ENCODE data around the gene PBXIP1.
"Not testable (repeated sequence)": the region's sequence is repeated elsewhere in the genome, so short reads cannot be mapped to it uniquely, and the experiment has no call there.

Gene PBXIP1

DNA sequence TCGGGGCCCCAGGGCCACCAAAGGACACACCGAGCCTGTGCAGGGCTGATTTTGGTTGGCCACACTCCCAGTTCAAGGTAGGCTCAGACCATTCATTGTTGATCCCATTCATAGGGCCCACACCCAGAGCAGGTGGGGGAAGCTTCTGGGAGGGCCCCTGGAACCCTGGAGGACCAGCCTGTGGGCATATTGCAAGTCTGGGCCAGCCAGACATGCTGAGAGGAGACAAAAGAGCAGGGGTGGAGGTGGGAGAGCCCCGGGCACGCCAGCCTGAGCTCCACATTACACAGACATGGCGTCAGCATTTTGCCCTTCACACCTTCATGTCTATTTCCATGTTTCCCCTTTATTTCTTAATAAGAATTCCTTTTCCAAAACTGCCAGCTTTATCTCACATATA is 45.0 kb downstream of the PBXIP1 start:
- Mint-ChIP-seq H3K36me3 (peaks cover 3% of the 10 kb centered on the region), H3K27ac (no peak overlapping the region), H3K4me1 (no peaks in the 10 kb centered on the region), H3K9me3 (no peaks in the 10 kb centered on the region), H3K27me3 (peaks cover 5% of the 10 kb centered on the region), H3K4me3 (no peak overlapping the region)
- CTCF ChIA-PET: interaction anchor here (1.1 kb wide), 1 partner anchor 26 kb away, joined by 3 read pairs; the partner anchor contains the start of gene PMVK
- no peak for DNase-seq

DNA sequence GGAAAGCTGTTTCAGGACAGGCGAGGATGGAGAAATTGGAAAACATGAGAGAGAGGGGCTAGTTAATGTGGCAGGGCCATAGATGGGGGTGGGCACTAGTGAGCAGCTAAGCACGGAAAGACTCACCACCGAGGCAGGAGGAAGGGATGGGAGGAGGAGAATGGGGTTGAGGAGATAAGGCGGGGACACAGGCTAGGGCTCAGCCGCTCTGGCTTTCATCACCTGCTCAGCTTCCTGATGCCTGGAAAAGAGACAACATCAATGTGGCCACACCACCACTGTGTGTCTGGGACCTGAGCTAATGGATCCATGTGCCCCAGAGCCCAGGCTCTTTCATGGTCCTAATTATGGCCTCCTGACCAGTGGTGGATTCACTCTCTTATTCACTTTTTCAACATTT is 47.0 kb downstream of the PBXIP1 start:
- Mint-ChIP-seq H3K27me3 (peaks cover 5% of the 10 kb centered on the region), H3K36me3 (no peaks in the 10 kb centered on the region), H3K9me3 (no peaks in the 10 kb centered on the region), H3K4me1 (no peaks in the 10 kb centered on the region), H3K27ac (no peak overlapping the region), H3K4me3 (no peak overlapping the region)
- no peak for DNase-seq
- CTCF ChIA-PET: interaction anchor here (1.5 kb wide), 1 partner anchor 18 kb away, joined by 3 read pairs; no protein-coding TSS in a partner anchor

DNA sequence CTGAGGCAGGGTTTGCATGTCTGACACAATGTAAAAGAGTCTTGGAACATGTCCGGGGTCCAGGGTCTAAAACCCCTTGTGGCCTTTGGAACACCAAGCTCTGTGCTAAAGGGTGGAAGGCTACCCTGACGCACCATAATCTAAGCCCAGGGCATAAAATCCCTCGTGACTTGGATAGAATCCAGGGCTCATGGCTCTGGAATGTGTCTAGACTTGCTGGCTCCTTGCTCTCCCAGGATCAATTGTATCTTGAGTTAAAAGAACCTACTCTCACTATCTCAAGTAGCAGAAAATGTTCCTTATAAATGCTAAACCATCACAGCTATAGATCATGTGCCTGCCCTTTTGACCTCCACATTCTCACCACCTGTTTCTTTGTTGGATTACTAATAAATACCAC is 47.8 kb downstream of the PBXIP1 start:
- not testable (repeated sequence) for H3K27me3 Mint-ChIP-seq, H3K9me3 Mint-ChIP-seq, H3K4me1 Mint-ChIP-seq, H3K4me3 Mint-ChIP-seq, DNase-seq, H3K36me3 Mint-ChIP-seq, H3K27ac Mint-ChIP-seq
- CTCF ChIA-PET: interaction anchor here (1.5 kb wide), 1 partner anchor 17 kb away, joined by 3 read pairs; no protein-coding TSS in a partner anchor

DNA sequence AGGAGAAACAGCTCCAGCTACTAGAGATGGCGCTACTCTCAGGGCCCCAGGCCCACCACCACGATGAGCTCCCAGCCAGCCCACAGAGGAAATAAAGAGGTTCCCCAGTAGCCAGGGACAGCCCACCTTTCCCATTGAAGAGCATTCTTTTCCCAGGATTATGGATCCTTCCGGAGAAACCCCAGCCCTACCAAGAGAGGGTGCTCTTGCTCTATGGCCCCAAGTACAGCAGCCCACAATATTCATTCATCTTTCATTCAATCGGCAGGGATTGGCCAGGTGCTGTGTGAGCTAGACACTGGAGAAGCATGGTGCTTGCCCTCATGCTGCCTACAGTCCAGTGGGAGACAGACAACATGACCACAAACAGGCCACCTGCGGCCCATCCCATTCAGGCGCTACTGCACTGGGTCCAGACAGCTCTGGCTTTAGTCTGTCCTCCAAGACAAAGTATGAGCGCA is 49.2 kb downstream of the PBXIP1 start:
- Mint-ChIP-seq H3K36me3 (no peaks in the 10 kb centered on the region), H3K4me1 (no peaks in the 10 kb centered on the region), H3K27ac (no peak overlapping the region), H3K9me3 (no peaks in the 10 kb centered on the region), H3K27me3 (peaks cover 5% of the 10 kb centered on the region), H3K4me3 (no peak overlapping the region)
- no peak for DNase-seq
- CTCF ChIA-PET: interaction anchor here (0.6 to 1.9 kb wide), 8 partner anchors 15 to 135 kb away, joined by 3 to 5 read pairs (median 4); no protein-coding TSS in a partner anchor

DNA sequence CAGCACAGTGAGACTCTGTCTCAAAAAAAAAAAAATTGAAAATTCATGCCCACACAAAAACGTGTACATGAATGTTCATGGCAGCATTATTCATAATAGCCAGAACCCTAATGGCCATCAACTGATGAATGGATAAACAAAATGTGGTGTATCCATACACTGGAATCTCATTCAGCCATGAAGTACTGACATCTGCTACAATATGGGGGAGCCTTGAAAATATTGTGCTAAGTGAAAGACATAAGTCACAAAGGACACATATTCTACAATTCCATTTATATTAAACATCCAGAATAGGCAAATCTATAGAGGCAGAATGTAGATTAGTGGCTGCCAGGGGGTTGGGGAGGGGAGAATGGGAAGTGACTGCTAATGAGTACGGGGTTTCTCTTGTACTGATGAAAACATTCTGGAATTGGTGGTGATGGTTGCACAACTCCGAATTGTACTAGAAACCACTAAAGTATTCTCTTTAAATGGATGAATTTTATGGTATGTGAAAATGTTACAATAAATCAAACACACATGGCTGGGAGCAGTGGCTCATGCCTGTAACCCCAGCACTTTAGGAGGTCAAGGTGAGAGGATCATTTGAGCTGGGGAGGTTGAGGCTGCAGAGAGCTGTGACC is 52.8 kb downstream of the PBXIP1 start:
- Mint-ChIP-seq H3K9me3 (no peaks in the 10 kb centered on the region), H3K4me1 (no peaks in the 10 kb centered on the region), H3K27ac (no peak overlapping the region), H3K27me3 (peaks cover 7% of the 10 kb centered on the region), H3K4me3 (no peak overlapping the region), H3K36me3 (no peaks in the 10 kb centered on the region)
- CTCF ChIA-PET: no interaction called here
- no peak for DNase-seq

DNA sequence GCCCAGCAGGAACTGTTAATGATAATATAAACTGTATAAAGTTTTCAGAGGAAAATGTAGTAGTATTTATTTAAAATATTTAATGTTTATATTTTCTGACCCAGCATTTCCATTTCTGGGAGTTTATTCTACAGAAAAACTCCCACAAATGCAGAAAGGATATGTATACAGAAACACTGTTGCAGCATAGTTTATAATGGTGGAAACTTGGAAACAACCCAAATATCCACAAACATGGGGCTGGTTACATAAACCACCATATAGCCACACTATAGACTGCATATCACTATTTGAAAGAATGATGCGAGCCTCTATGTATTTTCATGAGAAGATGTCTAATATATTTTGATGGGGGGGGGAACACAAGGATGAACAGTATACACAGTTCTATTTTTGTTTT is 54.3 kb downstream of the PBXIP1 start:
- Mint-ChIP-seq H3K9me3 (no peaks in the 10 kb centered on the region), H3K4me3 (no peak overlapping the region), H3K27ac (no peak overlapping the region), H3K27me3 (peaks cover 15% of the 10 kb centered on the region), H3K36me3 (no peaks in the 10 kb centered on the region), H3K4me1 (no peaks in the 10 kb centered on the region)
- CTCF ChIA-PET: no interaction called here
- no peak for DNase-seq

DNA sequence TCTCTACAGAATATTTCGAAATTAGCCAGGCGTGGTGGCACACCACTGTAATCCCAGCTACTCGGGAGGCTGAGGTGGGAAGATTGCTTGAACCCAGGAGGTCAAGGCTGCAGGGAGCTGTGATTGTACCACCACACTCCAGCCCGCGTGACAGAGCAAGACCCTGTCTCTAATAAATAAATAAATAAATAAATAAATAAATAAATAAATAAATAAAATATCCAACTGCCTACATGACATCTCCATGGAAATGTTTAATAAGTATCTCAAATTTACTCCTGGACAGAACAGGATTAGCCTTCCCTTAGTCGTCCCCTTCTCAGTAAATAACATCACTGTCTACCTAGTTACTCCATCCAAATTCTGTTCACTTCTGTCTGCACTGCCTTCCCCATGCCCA is 56.9 kb downstream of the PBXIP1 start:
- no peak overlapping the region for H3K27ac Mint-ChIP-seq
- H3K9me3 Mint-ChIP-seq: no peaks in the 10 kb centered on the region
- DNase-seq: no peak
- H3K27me3 Mint-ChIP-seq: peaks cover 26% of the 10 kb centered on the region
- H3K4me3 Mint-ChIP-seq: no peak overlapping the region
- CTCF ChIA-PET: no interaction called here
- H3K36me3 Mint-ChIP-seq: no peaks in the 10 kb centered on the region
- H3K4me1 Mint-ChIP-seq: no peaks in the 10 kb centered on the region

DNA sequence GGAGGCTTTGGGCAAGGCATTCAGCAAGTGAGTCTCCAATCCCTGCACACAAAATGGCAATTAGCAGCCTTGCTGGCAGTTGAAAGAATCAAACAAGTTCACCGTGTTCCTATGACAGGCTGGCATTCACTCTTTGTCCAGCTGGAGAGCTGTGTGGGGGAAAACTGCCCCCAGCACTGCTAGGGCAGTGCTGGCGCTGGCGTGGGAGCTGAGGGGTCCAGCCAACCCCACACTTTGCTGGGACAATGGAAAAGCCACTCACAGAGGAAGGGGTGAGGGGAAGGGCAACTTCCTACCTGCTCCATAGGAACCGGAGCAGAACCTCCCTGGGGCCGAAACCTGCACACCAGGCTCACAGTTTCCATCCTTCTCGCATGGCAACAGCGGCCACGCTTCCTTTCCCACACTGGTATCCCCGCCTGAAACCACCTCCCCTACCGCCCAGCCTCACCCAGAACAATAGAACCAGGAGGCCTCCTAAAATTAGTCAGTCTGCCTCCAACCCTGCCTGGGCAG is 59.1 kb downstream of the PBXIP1 start:
- CTCF ChIA-PET: no interaction called here
- H3K27ac Mint-ChIP-seq: no peak overlapping the region

DNA sequence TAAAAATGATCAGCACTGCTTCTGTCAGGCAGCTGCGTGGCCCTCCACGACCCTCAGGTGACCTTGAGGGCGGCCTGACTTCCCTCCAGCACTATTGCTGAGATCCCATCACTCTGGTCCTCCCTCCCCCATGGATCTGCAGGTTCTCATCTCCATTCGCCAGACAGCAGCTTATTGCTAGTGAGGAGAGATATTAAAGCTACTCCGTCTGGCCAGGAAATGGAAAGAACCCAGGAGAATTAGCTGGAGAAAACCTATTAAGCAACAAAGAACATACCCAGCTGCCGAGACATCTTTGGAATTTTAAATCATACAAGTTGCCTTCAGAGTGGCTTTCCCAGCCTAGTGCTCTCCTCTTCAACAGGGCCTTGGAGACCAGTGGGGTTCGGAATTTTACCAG is 60.1 kb downstream of the PBXIP1 start:
- Mint-ChIP-seq H3K27ac (no peak overlapping the region), H3K4me3 (no peak overlapping the region), H3K36me3 (no peaks in the 10 kb centered on the region), H3K9me3 (no peaks in the 10 kb centered on the region), H3K4me1 (peaks cover 4% of the 10 kb centered on the region), H3K27me3 (peaks cover 26% of the 10 kb centered on the region)
- DNase-seq: no peak
- CTCF ChIA-PET: interaction anchor here (0.7 to 1.0 kb wide), 2 partner anchors 14 to 17 kb away, joined by 3 to 5 read pairs; no protein-coding TSS in a partner anchor

More for the DNA sequence above, 59.1 kb downstream of the PBXIP1 start:
- H3K4me1 Mint-ChIP-seq: peaks cover 4% of the 10 kb centered on the region
- H3K9me3 Mint-ChIP-seq: no peaks in the 10 kb centered on the region
- H3K36me3 Mint-ChIP-seq: no peaks in the 10 kb centered on the region
- H3K27me3 Mint-ChIP-seq: peaks cover 26% of the 10 kb centered on the region
- DNase-seq: no peak
- H3K4me3 Mint-ChIP-seq: no peak overlapping the region
